Measurements from ENCODE around the gene ZIC1. TPM values are rescaled to one million over a fixed set of nuclear protein-coding genes. Genes with fewer than 3 reads are reported as not detected.

ZIC1 gene
- total RNA-seq, 2 donors from 2014 or later, result not detected

DNA sequence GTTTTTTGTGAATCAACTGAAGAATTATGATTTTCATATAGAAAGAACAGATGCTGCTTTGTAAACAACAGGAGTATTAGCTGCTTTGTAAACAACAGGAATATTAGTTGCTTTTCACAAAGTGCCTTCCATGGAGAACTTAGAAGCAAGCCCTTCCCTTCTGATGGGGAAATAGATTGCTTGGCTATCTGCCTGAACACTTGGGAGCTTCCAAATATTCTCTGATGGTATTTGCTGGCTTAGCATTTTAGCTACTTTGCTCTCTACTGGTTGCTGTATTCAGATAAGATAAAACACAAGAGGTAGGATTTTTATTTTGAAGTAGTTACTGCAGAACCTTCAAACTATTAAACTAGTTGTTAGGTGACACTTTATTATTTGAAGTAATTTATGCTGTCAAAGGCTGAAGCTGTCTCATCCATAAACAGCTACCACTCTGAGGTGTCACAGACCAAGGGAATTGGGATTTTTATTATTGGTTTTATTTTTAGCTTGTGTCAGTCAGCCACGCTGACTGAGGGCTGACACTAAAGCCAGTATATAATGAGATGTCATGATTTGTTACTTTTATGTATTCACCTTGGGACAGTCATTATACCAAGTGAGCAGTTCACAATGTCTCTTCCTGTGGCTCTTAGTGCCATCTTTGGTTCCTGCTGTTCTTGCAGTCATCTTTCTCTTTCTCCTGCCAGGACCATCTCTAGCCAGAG is 50.0 kb downstream of the ZIC1 start:
- Mint-ChIP-seq H3K4me1 (peaks cover 7% of the 10 kb centered on the region), H3K36me3 (ENCODE audit: low read depth) (no peaks in the 10 kb centered on the region)
- 95 to 100% methylated on average over 1 of the region's 1 CpG for WGBS, 2 experiments (ENCODE audit: insufficient coverage in 1 of 2, insufficient read length in 1 of 2)

DNA sequence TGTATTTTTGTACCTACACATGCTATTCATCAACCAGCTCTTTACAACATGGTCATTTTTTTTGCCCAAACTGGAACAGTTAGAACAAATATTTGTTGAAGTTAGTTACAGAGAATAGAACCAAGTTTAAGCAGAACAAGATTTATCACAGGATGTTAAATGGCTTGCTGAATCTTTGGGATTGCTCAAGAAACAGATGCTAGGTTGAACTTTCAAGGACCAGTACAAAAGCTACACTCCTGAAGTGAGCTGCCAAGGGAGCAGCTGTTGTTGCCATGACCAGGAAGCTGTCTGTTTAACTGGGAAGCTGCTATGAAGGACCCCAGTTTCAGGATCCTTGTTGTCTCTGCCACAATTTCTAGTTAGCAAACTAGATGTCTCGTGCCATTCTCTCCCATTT is 53.7 kb downstream of the ZIC1 start:
- Mint-ChIP-seq H3K4me3 (no peak overlapping the region), H3K4me1 (no peaks in the 10 kb centered on the region), H3K9me3 (no peaks in the 10 kb centered on the region), H3K27me3 (ENCODE audit: insufficient read depth) (peaks cover 2% of the 10 kb centered on the region), H3K27ac (no peak overlapping the region), H3K36me3 (ENCODE audit: low read depth) (no peaks in the 10 kb centered on the region)
- Histone ChIP-seq H3K9ac (ENCODE audit: extremely low read depth, low read length, poor library complexity, severe bottlenecking) (no peak overlapping the region), H3K4me3 (ENCODE audit: low read length) (no peak overlapping the region), H3K4me1 (ENCODE audit: control insufficient read depth, insufficient read depth, low read length) (no peaks in the 10 kb centered on the region), H3K27ac (ENCODE audit: low read depth, low read length) (no peak overlapping the region), H3K36me3 (ENCODE audit: control insufficient read depth, insufficient read depth, low read length) (no peaks in the 10 kb centered on the region), H3K9me3 (ENCODE audit: control insufficient read depth, low read length) (no peaks in the 10 kb centered on the region), H3K27me3 (ENCODE audit: control insufficient read depth, insufficient read depth, low read length, poor library complexity, severe bottlenecking) (no peaks in the 10 kb centered on the region)
- TF ChIP-seq, protein P1, sequence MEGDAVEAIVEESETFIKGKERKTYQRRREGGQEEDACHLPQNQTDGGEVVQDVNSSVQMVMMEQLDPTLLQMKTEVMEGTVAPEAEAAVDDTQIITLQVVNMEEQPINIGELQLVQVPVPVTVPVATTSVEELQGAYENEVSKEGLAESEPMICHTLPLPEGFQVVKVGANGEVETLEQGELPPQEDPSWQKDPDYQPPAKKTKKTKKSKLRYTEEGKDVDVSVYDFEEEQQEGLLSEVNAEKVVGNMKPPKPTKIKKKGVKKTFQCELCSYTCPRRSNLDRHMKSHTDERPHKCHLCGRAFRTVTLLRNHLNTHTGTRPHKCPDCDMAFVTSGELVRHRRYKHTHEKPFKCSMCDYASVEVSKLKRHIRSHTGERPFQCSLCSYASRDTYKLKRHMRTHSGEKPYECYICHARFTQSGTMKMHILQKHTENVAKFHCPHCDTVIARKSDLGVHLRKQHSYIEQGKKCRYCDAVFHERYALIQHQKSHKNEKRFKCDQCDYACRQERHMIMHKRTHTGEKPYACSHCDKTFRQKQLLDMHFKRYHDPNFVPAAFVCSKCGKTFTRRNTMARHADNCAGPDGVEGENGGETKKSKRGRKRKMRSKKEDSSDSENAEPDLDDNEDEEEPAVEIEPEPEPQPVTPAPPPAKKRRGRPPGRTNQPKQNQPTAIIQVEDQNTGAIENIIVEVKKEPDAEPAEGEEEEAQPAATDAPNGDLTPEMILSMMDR (conservative IDR thresholded peaks at IDR 0.05), result no peak
- DNase-seq, result no peak
- 93 to 100% methylated on average over 1 of the region's 1 CpG for WGBS, 2 experiments (ENCODE audit: insufficient coverage in 1 of 2, insufficient read length in 1 of 2)

More for the DNA sequence above, 50.0 kb downstream of the ZIC1 start:
- Histone ChIP-seq H3K9me3 (ENCODE audit: control insufficient read depth, low read length) (no peaks in the 10 kb centered on the region), H3K27ac (ENCODE audit: low read depth, low read length) (no peak overlapping the region), H3K4me3 (ENCODE audit: low read length) (no peak overlapping the region), H3K9ac (ENCODE audit: extremely low read depth, low read length, poor library complexity, severe bottlenecking) (no peak overlapping the region), H3K4me1 (ENCODE audit: control insufficient read depth, insufficient read depth, low read length) (no peaks in the 10 kb centered on the region), H3K27me3 (ENCODE audit: control insufficient read depth, insufficient read depth, low read length, poor library complexity, severe bottlenecking) (no peaks in the 10 kb centered on the region), H3K36me3 (ENCODE audit: control insufficient read depth, insufficient read depth, low read length) (no peaks in the 10 kb centered on the region)
- H3K27ac Mint-ChIP-seq, result no peak overlapping the region
- H3K4me3 Mint-ChIP-seq, result no peak overlapping the region
- H3K9me3 Mint-ChIP-seq, result no peaks in the 10 kb centered on the region
- DNase-seq, result no peak
- peaks cover 4% of the 10 kb centered on the region for H3K27me3 Mint-ChIP-seq (ENCODE audit: insufficient read depth)
- TF ChIP-seq, protein P1 (conservative IDR thresholded peaks at IDR 0.05), result no peak

Other genes starting within 250 kb of the ZIC1 start
- gene ZIC4, start 2.8 kb upstream of the ZIC1 start, total RNA-seq, result not detected

Data from endodermal cell (in vitro differentiated cells).